22Rv1 (cell line): ENCODE results near the gene ADGRB3.

Experiments
- H3K27ac ChIP-seq: fragments of 450-650 bp; 2 replicates; pipeline ENCODE4 v1.5.1; 2017
- CTCF ChIP-seq: fragments of 450-650 bp; IDR thresholded peaks from 2 replicates; pipeline ENCODE4 v1.5.1; 2017; ENCODE audit warnings: mild to moderate bottlenecking
- ZFX ChIP-seq: fragments of 450-650 bp; IDR thresholded peaks from 2 replicates; pipeline ENCODE4 v1.6.1; 2017; ENCODE audit warnings: antibody characterized with exemption, borderline replicate concordance

The ADGRB3 gene

GRCh38 chr6:69289689-69290495 is 654.8 kb downstream of the ADGRB3 start:
- H3K27ac ChIP-seq: no peak overlapping the region
- TF ChIP-seq CTCF (no peak), ZFX (no peak)

DNA sequence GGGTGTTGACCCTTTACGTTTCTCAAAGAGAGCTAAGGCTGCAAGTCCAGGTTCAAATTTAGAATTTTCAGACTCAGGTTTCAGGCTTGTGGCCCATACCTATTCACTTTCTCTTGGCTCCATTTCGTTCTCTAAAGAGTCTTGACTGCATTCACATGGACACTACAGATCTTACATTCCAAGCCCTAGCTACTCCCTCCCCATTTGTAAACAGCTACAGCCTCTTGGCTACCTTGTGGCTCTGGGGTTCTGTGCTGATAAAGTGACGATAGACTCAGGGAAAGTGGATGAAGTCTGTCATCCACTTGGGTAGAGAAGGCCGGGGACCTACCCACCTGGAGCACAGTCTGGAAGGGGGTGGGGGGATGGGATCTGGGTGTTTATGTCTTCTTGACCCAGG is 658.4 kb downstream of the ADGRB3 start:
- no peak overlapping the region for H3K27ac ChIP-seq
- no peak for TF ChIP-seq CTCF
- no peak for TF ChIP-seq ZFX

- TF ChIP-seq CTCF (no peak), ZFX (no peak)
- no peak overlapping the region for H3K27ac ChIP-seq
Observed at GRCh38 chr6:69294407-69294806, 659.3 kb downstream of the ADGRB3 start.

DNA sequence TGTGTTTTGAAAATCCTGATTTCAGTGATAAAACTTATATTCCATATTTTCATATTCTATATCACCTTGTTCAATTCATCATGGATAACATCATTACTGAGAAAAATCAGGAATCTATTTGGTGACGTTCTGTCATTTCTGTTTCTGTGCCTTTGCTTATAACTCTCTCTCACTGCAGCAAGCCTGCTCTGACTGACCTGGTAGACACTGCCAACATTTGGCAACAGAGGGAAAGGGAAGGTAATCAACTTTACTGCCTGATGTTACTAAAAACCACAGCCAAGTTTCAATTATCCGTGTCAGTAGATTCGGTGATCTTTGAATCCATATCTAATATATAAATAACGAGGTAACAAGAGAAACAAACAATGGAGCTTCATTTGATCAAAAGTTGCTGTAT is 659.8 kb downstream of the ADGRB3 start:
- TF ChIP-seq ZFX: no peak
- TF ChIP-seq CTCF: no peak
- H3K27ac ChIP-seq: no peak overlapping the region

- H3K27ac ChIP-seq: no peak overlapping the region
- TF ChIP-seq CTCF: no peak
- no peak for TF ChIP-seq ZFX
Observed at GRCh38 chr6:69303382-69303781, 668.3 kb downstream of the ADGRB3 start.

DNA sequence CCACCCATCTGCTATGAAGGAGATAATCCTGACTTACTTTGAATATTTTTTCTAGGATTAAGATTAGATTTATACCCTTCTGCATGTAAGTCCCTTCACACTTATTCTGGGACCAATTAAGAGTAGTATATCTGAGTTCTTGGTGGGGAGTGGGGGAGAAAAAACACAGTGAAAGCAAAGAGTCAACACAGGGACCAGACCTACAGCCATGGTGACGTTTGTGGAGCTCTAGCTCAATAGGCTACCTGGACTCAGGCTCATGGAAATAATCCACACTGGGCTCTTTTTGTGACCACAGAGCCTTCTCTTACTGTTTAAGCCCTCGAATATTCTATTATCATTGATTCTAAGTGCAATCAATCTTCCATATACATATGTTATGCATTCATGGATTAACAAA is 670.4 kb downstream of the ADGRB3 start:
- TF ChIP-seq CTCF: no peak
- no peak for TF ChIP-seq ZFX
- H3K27ac ChIP-seq: no peak overlapping the region

GRCh38 chr6:69308584-69308983 is 673.5 kb downstream of the ADGRB3 start:
- TF ChIP-seq ZFX (no peak), CTCF (no peak)
- no peak overlapping the region for H3K27ac ChIP-seq
